22Rv1 (cell line): ENCODE results near the gene CRYBG2.

Source experiments
- CTCF ChIP-seq: fragments of 450-650 bp; IDR thresholded peaks from 2 replicates; pipeline ENCODE4 v1.5.1; 2017; ENCODE audit warnings: mild to moderate bottlenecking
- ZFX ChIP-seq: fragments of 450-650 bp; IDR thresholded peaks from 2 replicates; pipeline ENCODE4 v1.6.1; 2017; ENCODE audit warnings: antibody characterized with exemption, borderline replicate concordance

GRCh38 chr1:26349877-26350244 lies 4.1 kb downstream of the CRYBG2 start:
- no peak for TF ChIP-seq CTCF
- TF ChIP-seq ZFX = no peak
